ENCODE measurements around the gene TRUB1.
"Not testable (repeated sequence)": the region's sequence is repeated elsewhere in the genome, so short reads cannot be mapped to it uniquely, and the experiment has no call there.

The TRUB1 gene

GRCh38 chr10:114937962-114938855 is at the start of gene TRUB1:
TRUB1 (plus strand) TSS chr10:114938195; CDS start chr10:114938254, 59 bp downstream.
- H3K4me3 Mint-ChIP-seq: peak within 1 kb of the TSS; percentile 97
- no peaks in the 10 kb centered on the region for H3K9me3 Mint-ChIP-seq

GRCh38 chr10:114893251-114893650 is 44.7 kb upstream of the TRUB1 start:
- Mint-ChIP-seq H3K36me3 (ENCODE audit: low read depth) (no peaks in the 10 kb centered on the region), H3K9me3 (no peaks in the 10 kb centered on the region), H3K27me3 (ENCODE audit: low read depth) (peaks cover 2% of the 10 kb centered on the region), H3K27ac (no peak overlapping the region), H3K4me3 (no peak overlapping the region), H3K4me1 (ENCODE audit: low read depth) (no peaks in the 10 kb centered on the region)
- no peak for DNase-seq (ENCODE audit: low spot score)

More at GRCh38 chr10:114937962-114938855, at the start of gene TRUB1:
- DNase-seq (ENCODE audit: low spot score): peak; percentile 87
- Mint-ChIP-seq H3K4me1 (ENCODE audit: low read depth) (peaks cover 21% of the 10 kb centered on the region), H3K27ac (peak within 1 kb of the TSS; percentile 93), H3K36me3 (ENCODE audit: low read depth) (peaks cover 10% of the 10 kb centered on the region), H3K27me3 (ENCODE audit: low read depth) (no peaks in the 10 kb centered on the region)

GRCh38 chr10:114894911-114895310 is 43.1 kb upstream of the TRUB1 start:
- H3K27me3 Mint-ChIP-seq (ENCODE audit: low read depth): peaks cover 2% of the 10 kb centered on the region
- H3K4me3 Mint-ChIP-seq: no peak overlapping the region
- H3K9me3 Mint-ChIP-seq: no peaks in the 10 kb centered on the region
- H3K27ac Mint-ChIP-seq: no peak overlapping the region
- H3K4me1 Mint-ChIP-seq (ENCODE audit: low read depth): peaks cover under 1% of the 10 kb centered on the region
- DNase-seq (ENCODE audit: low spot score): no peak
- H3K36me3 Mint-ChIP-seq (ENCODE audit: low read depth): no peaks in the 10 kb centered on the region

- H3K27me3 Mint-ChIP-seq (ENCODE audit: low read depth); H3K4me3 Mint-ChIP-seq; H3K9me3 Mint-ChIP-seq; DNase-seq (ENCODE audit: low spot score); H3K4me1 Mint-ChIP-seq (ENCODE audit: low read depth); H3K27ac Mint-ChIP-seq; H3K36me3 Mint-ChIP-seq (ENCODE audit: low read depth): not testable (repeated sequence)
These were observed 41.0 kb upstream of the TRUB1 start for GRCh38 chr10:114897011-114897410.

GRCh38 chr10:114897593-114897992 is 40.4 kb upstream of the TRUB1 start:
- no peaks in the 10 kb centered on the region for H3K36me3 Mint-ChIP-seq (ENCODE audit: low read depth)
- H3K9me3 Mint-ChIP-seq: no peaks in the 10 kb centered on the region
- DNase-seq (ENCODE audit: low spot score): no peak

GRCh38 chr10:114899982-114900381 is 38.0 kb upstream of the TRUB1 start:
- Mint-ChIP-seq H3K27me3 (ENCODE audit: low read depth) (peaks cover 9% of the 10 kb centered on the region), H3K36me3 (ENCODE audit: low read depth) (no peaks in the 10 kb centered on the region), H3K4me3 (no peak overlapping the region), H3K4me1 (ENCODE audit: low read depth) (peaks cover 4% of the 10 kb centered on the region), H3K9me3 (no peaks in the 10 kb centered on the region), H3K27ac (no peak overlapping the region)
- DNase-seq (ENCODE audit: low spot score): no peak

More at GRCh38 chr10:114897593-114897992, 40.4 kb upstream of the TRUB1 start:
- peaks cover 5% of the 10 kb centered on the region for H3K27me3 Mint-ChIP-seq (ENCODE audit: low read depth)
- H3K4me3 Mint-ChIP-seq: no peak overlapping the region
- peaks cover 4% of the 10 kb centered on the region for H3K4me1 Mint-ChIP-seq (ENCODE audit: low read depth)
- no peak overlapping the region for H3K27ac Mint-ChIP-seq

GRCh38 chr10:114900658-114901057 is 37.3 kb upstream of the TRUB1 start:
- DNase-seq (ENCODE audit: low spot score): no peak
- Mint-ChIP-seq H3K4me1 (ENCODE audit: low read depth) (peaks cover 4% of the 10 kb centered on the region), H3K27me3 (ENCODE audit: low read depth) (peaks cover 15% of the 10 kb centered on the region), H3K36me3 (ENCODE audit: low read depth) (no peaks in the 10 kb centered on the region), H3K27ac (no peak overlapping the region), H3K4me3 (no peak overlapping the region), H3K9me3 (no peaks in the 10 kb centered on the region)

GRCh38 chr10:114902151-114902550 is 35.8 kb upstream of the TRUB1 start:
- H3K9me3 Mint-ChIP-seq: no peaks in the 10 kb centered on the region
- H3K4me1 Mint-ChIP-seq (ENCODE audit: low read depth): peaks cover 4% of the 10 kb centered on the region
- no peak overlapping the region for H3K27ac Mint-ChIP-seq
- peaks cover 17% of the 10 kb centered on the region for H3K27me3 Mint-ChIP-seq (ENCODE audit: low read depth)
- H3K36me3 Mint-ChIP-seq (ENCODE audit: low read depth): no peaks in the 10 kb centered on the region
- H3K4me3 Mint-ChIP-seq: no peak overlapping the region
- no peak for DNase-seq (ENCODE audit: low spot score)

- Mint-ChIP-seq H3K4me3 (no peak overlapping the region), H3K9me3 (peaks cover 8% of the 10 kb centered on the region), H3K27me3 (ENCODE audit: low read depth) (peaks cover 17% of the 10 kb centered on the region), H3K36me3 (ENCODE audit: low read depth) (no peaks in the 10 kb centered on the region), H3K4me1 (ENCODE audit: low read depth) (no peaks in the 10 kb centered on the region), H3K27ac (no peak overlapping the region)
- no peak for DNase-seq (ENCODE audit: low spot score)
These were observed 32.5 kb upstream of the TRUB1 start for GRCh38 chr10:114905450-114905849.

- Mint-ChIP-seq H3K36me3 (ENCODE audit: low read depth) (no peaks in the 10 kb centered on the region), H3K4me1 (ENCODE audit: low read depth) (peaks cover 11% of the 10 kb centered on the region), H3K27ac (no peak overlapping the region)
These were observed 31.0 kb upstream of the TRUB1 start for GRCh38 chr10:114906981-114907380.

GRCh38 chr10:114908896-114909295 is 29.1 kb upstream of the TRUB1 start:
- no peak overlapping the region for H3K27ac Mint-ChIP-seq
- no peak for DNase-seq (ENCODE audit: low spot score)
- H3K36me3 Mint-ChIP-seq (ENCODE audit: low read depth): no peaks in the 10 kb centered on the region
- H3K9me3 Mint-ChIP-seq: peaks cover 8% of the 10 kb centered on the region
- H3K27me3 Mint-ChIP-seq (ENCODE audit: low read depth): peaks cover 15% of the 10 kb centered on the region
- no peak overlapping the region for H3K4me3 Mint-ChIP-seq
- H3K4me1 Mint-ChIP-seq (ENCODE audit: low read depth): peaks cover 24% of the 10 kb centered on the region

More at GRCh38 chr10:114906981-114907380, 31.0 kb upstream of the TRUB1 start:
- no peak for DNase-seq (ENCODE audit: low spot score)
- H3K4me3 Mint-ChIP-seq: no peak overlapping the region
- peaks cover 17% of the 10 kb centered on the region for H3K27me3 Mint-ChIP-seq (ENCODE audit: low read depth)
- peaks cover 8% of the 10 kb centered on the region for H3K9me3 Mint-ChIP-seq

- peaks cover 39% of the 10 kb centered on the region for H3K4me1 Mint-ChIP-seq (ENCODE audit: low read depth)
- H3K36me3 Mint-ChIP-seq (ENCODE audit: low read depth): no peaks in the 10 kb centered on the region
- peak overlapping the region; percentile 86 for H3K27ac Mint-ChIP-seq
- DNase-seq (ENCODE audit: low spot score): peak; percentile 51
- H3K9me3 Mint-ChIP-seq: peaks cover 8% of the 10 kb centered on the region
- peaks cover 3% of the 10 kb centered on the region for H3K27me3 Mint-ChIP-seq (ENCODE audit: low read depth)
- H3K4me3 Mint-ChIP-seq: peak overlapping the region; percentile 27
These were observed 26.8 kb upstream of the TRUB1 start for GRCh38 chr10:114911052-114911711.

GRCh38 chr10:114911801-114912469 is 26.1 kb upstream of the TRUB1 start:
- Mint-ChIP-seq H3K27ac (peak overlapping the region; percentile 86), H3K4me1 (ENCODE audit: low read depth) (peaks cover 39% of the 10 kb centered on the region), H3K36me3 (ENCODE audit: low read depth) (peaks cover 1% of the 10 kb centered on the region), H3K27me3 (ENCODE audit: low read depth) (no peaks in the 10 kb centered on the region), H3K9me3 (peaks cover 8% of the 10 kb centered on the region), H3K4me3 (peak overlapping the region; percentile 27)
- DNase-seq (ENCODE audit: low spot score): no peak

- H3K27ac Mint-ChIP-seq: peak overlapping the region; percentile 86
- peaks cover 1% of the 10 kb centered on the region for H3K36me3 Mint-ChIP-seq (ENCODE audit: low read depth)
- DNase-seq (ENCODE audit: low spot score): no peak
- H3K27me3 Mint-ChIP-seq (ENCODE audit: low read depth): no peaks in the 10 kb centered on the region
- peaks cover 8% of the 10 kb centered on the region for H3K9me3 Mint-ChIP-seq
- peak overlapping the region; percentile 27 for H3K4me3 Mint-ChIP-seq
- peaks cover 39% of the 10 kb centered on the region for H3K4me1 Mint-ChIP-seq (ENCODE audit: low read depth)
These were observed 25.5 kb upstream of the TRUB1 start for GRCh38 chr10:114912470-114912859.
